B cell (primary cell): ENCODE measurements around the gene ID3. TPM values are rescaled to one million over a fixed set of nuclear protein-coding genes. Genes with fewer than 3 reads are reported as not detected.

Source experiments
- ATAC-seq: fragments of 200-7000 bp; cut with Tn5 transposase; one replicate; pipeline ENCODE4 v1.10.0; 2021; ENCODE audit warnings: low read depth, mild to moderate bottlenecking, moderate number of reproducible peaks, moderate library complexity
- CTCF ChIA-PET: fragments of 350-600 bp; sonication (Branson Sonifier 250); formaldehyde crosslinking; loops from one replicate; lab custom pipeline; 2021; ENCODE audit warnings: antibody characterized with exemption, inconsistent platforms; lab: Charles Lee
- POLR2A ChIA-PET: fragments of 350-600 bp; sonication (Branson Sonifier 250); formaldehyde crosslinking; loops from one replicate; lab custom pipeline; 2021; ENCODE audit warnings: antibody characterized with exemption; lab: Charles Lee
- DNase-seq: peaks from one replicate; pipeline ENCODE4 v3.0.0; 2013
- H2AFZ ChIP-seq: 2 replicates; pipeline ENCODE4 v1.6.1; 2012; ENCODE audit warnings: mild to moderate bottlenecking, low read depth, low read length; ENCODE audit not compliant: insufficient read depth, poor library complexity, severe bottlenecking
- H3K27ac ChIP-seq, 2 donors: 1 replicate in 1 of 2; 2 replicates in 1 of 2; pipeline ENCODE4 v1.5.1; 2012 to 2013; ENCODE audit warnings: low read length in 2 of 2, mild to moderate bottlenecking in 2 of 2, moderate library complexity in 1 of 2
- H3K27me3 ChIP-seq, 4 experiments: fragments of 200-600 bp in 1 of 4; sonication (generic) in 1 of 4; replicated peaks in 1 of 4; 1 replicate in 2 of 4; 2 replicates in 2 of 4; pipeline versions ENCODE4 v1.6.1 to v1.7.0; 2013 to 2016; ENCODE audit warnings: low read length in 3 of 4, mild to moderate bottlenecking in 2 of 4, mixed read lengths in 1 of 4, moderate library complexity in 1 of 4; ENCODE audit not compliant: insufficient read depth in 4 of 4, control insufficient read depth in 3 of 4; ENCODE audit errors: control extremely low read depth in 1 of 4
- H3K36me3 ChIP-seq, 2 experiments: replicated peaks in 1 of 2; 1 replicate in 1 of 2; 2 replicates in 1 of 2; pipeline versions ENCODE4 v1.6.1 to v1.7.1; 2013; ENCODE audit warnings: low read length in 1 of 2; ENCODE audit not compliant: insufficient read depth in 2 of 2, control insufficient read depth in 1 of 2; ENCODE audit errors: control extremely low read depth in 1 of 2, extremely low read depth in 1 of 2
- H3K4me1 ChIP-seq, 2 donors: fragments of 200-600 bp in 1 of 2; sonication (generic) in 1 of 2; 1 replicate in 1 of 2; 2 replicates in 1 of 2; pipeline versions ENCODE4 v1.5.1 to v1.6.1; 2013 to 2017; ENCODE audit warnings: low read length in 2 of 2; ENCODE audit not compliant: control insufficient read depth in 2 of 2, insufficient read depth in 2 of 2
- H3K4me2 ChIP-seq: replicated peaks from 2 replicates; pipeline ENCODE3; 2012; ENCODE audit warnings: mild to moderate bottlenecking, low read depth, low read length; ENCODE audit not compliant: poor library complexity, severe bottlenecking
- H3K4me3 ChIP-seq, 5 experiments: fragments of 200-600 bp in 1 of 5; sonication (generic) in 1 of 5; 1 replicate in 3 of 5; 2 replicates in 2 of 5; pipeline versions ENCODE4 v1.5.1 to v1.7.0; 2011 to 2016; ENCODE audit warnings: low read length in 4 of 5, mild to moderate bottlenecking in 4 of 5, low read depth in 2 of 5, control low read depth in 1 of 5, moderate library complexity in 1 of 5; ENCODE audit not compliant: insufficient read depth in 1 of 5; ENCODE audit errors: control extremely low read depth in 1 of 5, extremely low read depth in 1 of 5
- H3K79me2 ChIP-seq: fragments of 200-600 bp; sonication (generic); one replicate; pipeline ENCODE4 v1.6.0; 2016; ENCODE audit warnings: low read length; ENCODE audit not compliant: control insufficient read depth, insufficient read depth
- H3K9ac ChIP-seq: fragments of 200-600 bp; sonication (generic); 2 replicates; pipeline ENCODE4 v1.6.1; 2017; ENCODE audit warnings: mild to moderate bottlenecking, low read length, moderate library complexity
- H3K9me3 ChIP-seq, 3 donors: one replicate each; pipeline versions ENCODE4 v1.6.1 to v1.7.1; 2013; ENCODE audit warnings: low read length in 2 of 3; ENCODE audit not compliant: control insufficient read depth in 2 of 3, insufficient read depth in 1 of 3; ENCODE audit errors: control extremely low read depth in 1 of 3
- H4K20me1 ChIP-seq: 2 replicates; pipeline ENCODE4 v1.6.0; 2012; ENCODE audit warnings: mild to moderate bottlenecking, low read length; ENCODE audit not compliant: insufficient read depth, control insufficient read depth, poor library complexity, severe bottlenecking
- H3K27ac Mint-ChIP-seq: one replicate; pipeline ENCODE4 v1.8.0; 2021; ENCODE audit warnings: mixed read lengths
- H3K27me3 Mint-ChIP-seq: one replicate; pipeline ENCODE4 v1.8.0; 2021; ENCODE audit warnings: mixed read lengths
- H3K4me1 Mint-ChIP-seq: one replicate; pipeline ENCODE4 v1.8.0; 2021; ENCODE audit warnings: mixed read lengths
- H3K4me3 Mint-ChIP-seq: one replicate; pipeline ENCODE4 v1.8.0; 2021; ENCODE audit warnings: mixed read lengths
- H3K9me3 Mint-ChIP-seq: one replicate; pipeline ENCODE4 v1.8.0; 2022; ENCODE audit warnings: mixed read lengths; ENCODE audit not compliant: insufficient read depth
- CTCF ChIP-seq: fragments of 200-600 bp; IDR thresholded peaks from one replicate; pipeline ENCODE4 v1.8.0; 2022; ENCODE audit warnings: antibody characterized with exemption, mild to moderate bottlenecking
- EZH2 ChIP-seq: IDR thresholded peaks from 2 replicates; pipeline ENCODE4 v1.6.1; 2012; ENCODE audit warnings: borderline replicate concordance, low read depth, mild to moderate bottlenecking, moderate library complexity, low read length; ENCODE audit not compliant: insufficient read depth, poor library complexity, severe bottlenecking
- WGBS: methylation state at CpG from one replicate; pipeline ENCODE4 v1.1.5; 2013; ENCODE audit warnings: missing lambda C conversion rate; ENCODE audit not compliant: insufficient coverage; 5-methylcytosine and 5-hydroxymethylcytosine counted together
- intact Hi-C: fragments of 100-400 bp; cut with micrococcal nuclease; formaldehyde crosslinking; loops from one replicate; pipeline ENCODE4 v1.10.0; 2022
- polyA plus RNA-seq: library from polyadenylated mRNA; depleted of rRNA; stranded (reverse); fragments of >200 nt; gene quantifications from 2 replicates; pipeline ENCODE4 v1.2.3, GENCODE V29; 2012
- total RNA-seq, 2 donors: library from RNA; stranded (reverse); fragments of 120-200 nt in 1 of 2; gene quantifications; 1 replicate in 1 of 2; 2 replicates in 1 of 2; pipeline versions ENCODE4 v1.2.3 to v1.2.4, GENCODE V29; 2013 to 2022

The ID3 gene
- total and polyA plus RNA-seq, 2 donors (not counting 1 experiment from before 2014, with no cell fraction given), result 212 to 367 TPM

DNA sequence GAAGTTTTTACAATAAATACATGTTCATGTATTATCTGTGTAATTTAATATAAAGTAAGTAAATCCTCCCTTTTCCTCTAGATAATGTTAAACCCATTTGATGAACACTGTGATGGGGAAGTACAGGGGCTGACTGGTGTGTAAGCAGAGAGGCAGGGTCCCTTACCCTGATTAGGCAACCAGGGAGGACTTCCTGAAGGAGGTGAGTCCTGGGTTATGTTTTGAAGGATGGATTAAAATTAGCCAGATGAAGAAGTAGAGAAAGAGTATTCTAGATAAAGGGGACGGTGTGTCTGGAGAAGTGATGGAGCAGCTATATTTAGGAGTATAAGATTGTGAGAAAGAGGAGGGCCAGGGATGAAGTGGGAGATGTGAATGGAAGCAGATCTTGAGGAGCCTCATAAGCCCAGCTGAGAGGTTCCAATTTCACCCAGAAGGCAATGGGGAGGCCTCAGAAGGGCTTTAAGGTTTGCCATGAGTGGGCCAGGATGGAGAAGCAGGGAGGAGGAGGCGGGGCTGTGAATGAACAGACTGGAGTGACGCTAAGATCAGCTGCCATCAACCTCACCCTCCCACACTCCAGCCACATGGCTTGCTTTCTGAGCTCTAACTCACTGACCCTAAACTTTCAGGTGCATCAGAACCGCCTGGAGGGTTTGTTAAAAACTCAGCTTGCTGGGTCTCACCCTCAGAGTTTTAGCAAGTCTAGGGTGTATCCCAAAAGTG is 30.9 kb upstream of the ID3 start:
- H3K4me3 Mint-ChIP-seq, result peak overlapping the region; percentile 81
- Histone ChIP-seq H3K9ac (no peak overlapping the region), H3K4me3 (no peak overlapping the region), H3K4me1 (peaks cover 70 to 71% of the 10 kb centered on the region in 2 donors), H3K4me2 (peak overlapping the region; percentile 75), H3K79me2 (no peaks in the 10 kb centered on the region), H2AFZ (peak overlapping the region; percentile 48), H3K9me3 (no peaks in the 10 kb centered on the region), H3K36me3 (no peaks in the 10 kb centered on the region), H4K20me1 (no peaks in the 10 kb centered on the region), H3K27ac (peak overlapping the region; percentile 81 to 83), H3K27me3 (no peaks in the 10 kb centered on the region)
- peaks cover 76% of the 10 kb centered on the region for H3K4me1 Mint-ChIP-seq
- intact Hi-C loops, result loop anchor here (2.0 kb wide), 1 partner anchor 45 kb away; no protein-coding TSS in a partner anchor
- ATAC-seq (peak; percentile 8), DNase-seq (peak; percentile 57)
- 45% methylated on average over 2 of the region's 4 CpGs for WGBS
- ChIA-PET POLR2A (interaction anchor here (0.6 to 6.9 kb wide), 15 partner anchors 8 to 78 kb away, joined by 3 to 164 read pairs (median 13); partner anchors contain the start of gene ID3), CTCF (interaction anchor here (0.9 to 15.1 kb wide), 10 partner anchors 10 to 93 kb away, joined by 3 to 250 read pairs (median 5); partner anchors contain the start of gene ID3)
- peak overlapping the region; percentile 96 for H3K27ac Mint-ChIP-seq
- H3K9me3 Mint-ChIP-seq, result no peaks in the 10 kb centered on the region
- H3K27me3 Mint-ChIP-seq, result no peaks in the 10 kb centered on the region
- TF ChIP-seq CTCF (no peak), EZH2 (no peak)

- H3K27ac ChIP-seq, result peak overlapping the region in 1 of 2 donors; percentile 83
Measured at GRCh38 chr1:23589585-23589986, 30.3 kb upstream of the ID3 start.

More at GRCh38 chr1:23589585-23589986, 30.3 kb upstream of the ID3 start:
- Histone ChIP-seq H2AFZ (no peak overlapping the region), H4K20me1 (no peaks in the 10 kb centered on the region), H3K36me3 (no peaks in the 10 kb centered on the region), H3K4me3 (no peak overlapping the region), H3K4me1 (peaks cover 63 to 64% of the 10 kb centered on the region in 2 donors), H3K4me2 (peak overlapping the region; percentile 75), H3K27me3 (no peaks in the 10 kb centered on the region), H3K9ac (no peak overlapping the region), H3K79me2 (no peaks in the 10 kb centered on the region), H3K9me3 (no peaks in the 10 kb centered on the region)
- Mint-ChIP-seq H3K4me1 (peaks cover 70% of the 10 kb centered on the region), H3K27me3 (no peaks in the 10 kb centered on the region), H3K9me3 (no peaks in the 10 kb centered on the region), H3K27ac (peak overlapping the region; percentile 96), H3K4me3 (peak overlapping the region; percentile 14)
- 44% methylated on average over 1 of the region's 5 CpGs for WGBS
- TF ChIP-seq EZH2 (no peak), CTCF (no peak)
- ChIA-PET CTCF (interaction anchor here (0.9 to 15.1 kb wide), 5 partner anchors 16 to 92 kb away, joined by 3 to 250 read pairs (median 101); partner anchors contain the start of gene ID3), POLR2A (interaction anchor here (1.0 to 6.9 kb wide), 5 partner anchors 15 to 48 kb away, joined by 3 to 164 read pairs (median 15); partner anchors contain the start of gene ID3)
- ATAC-seq (no peak), DNase-seq (no peak)
- intact Hi-C loops, result no loop called here
